ENCODE measurements around the gene ANKRD30A.
"Not testable (repeated sequence)": the region's sequence is repeated elsewhere in the genome, so short reads cannot be mapped to it uniquely, and the experiment has no call there.

The ANKRD30A gene, protein sequence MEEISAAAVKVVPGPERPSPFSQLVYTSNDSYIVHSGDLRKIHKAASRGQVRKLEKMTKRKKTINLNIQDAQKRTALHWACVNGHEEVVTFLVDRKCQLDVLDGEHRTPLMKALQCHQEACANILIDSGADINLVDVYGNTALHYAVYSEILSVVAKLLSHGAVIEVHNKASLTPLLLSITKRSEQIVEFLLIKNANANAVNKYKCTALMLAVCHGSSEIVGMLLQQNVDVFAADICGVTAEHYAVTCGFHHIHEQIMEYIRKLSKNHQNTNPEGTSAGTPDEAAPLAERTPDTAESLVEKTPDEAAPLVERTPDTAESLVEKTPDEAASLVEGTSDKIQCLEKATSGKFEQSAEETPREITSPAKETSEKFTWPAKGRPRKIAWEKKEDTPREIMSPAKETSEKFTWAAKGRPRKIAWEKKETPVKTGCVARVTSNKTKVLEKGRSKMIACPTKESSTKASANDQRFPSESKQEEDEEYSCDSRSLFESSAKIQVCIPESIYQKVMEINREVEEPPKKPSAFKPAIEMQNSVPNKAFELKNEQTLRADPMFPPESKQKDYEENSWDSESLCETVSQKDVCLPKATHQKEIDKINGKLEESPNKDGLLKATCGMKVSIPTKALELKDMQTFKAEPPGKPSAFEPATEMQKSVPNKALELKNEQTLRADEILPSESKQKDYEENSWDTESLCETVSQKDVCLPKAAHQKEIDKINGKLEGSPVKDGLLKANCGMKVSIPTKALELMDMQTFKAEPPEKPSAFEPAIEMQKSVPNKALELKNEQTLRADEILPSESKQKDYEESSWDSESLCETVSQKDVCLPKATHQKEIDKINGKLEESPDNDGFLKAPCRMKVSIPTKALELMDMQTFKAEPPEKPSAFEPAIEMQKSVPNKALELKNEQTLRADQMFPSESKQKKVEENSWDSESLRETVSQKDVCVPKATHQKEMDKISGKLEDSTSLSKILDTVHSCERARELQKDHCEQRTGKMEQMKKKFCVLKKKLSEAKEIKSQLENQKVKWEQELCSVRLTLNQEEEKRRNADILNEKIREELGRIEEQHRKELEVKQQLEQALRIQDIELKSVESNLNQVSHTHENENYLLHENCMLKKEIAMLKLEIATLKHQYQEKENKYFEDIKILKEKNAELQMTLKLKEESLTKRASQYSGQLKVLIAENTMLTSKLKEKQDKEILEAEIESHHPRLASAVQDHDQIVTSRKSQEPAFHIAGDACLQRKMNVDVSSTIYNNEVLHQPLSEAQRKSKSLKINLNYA (N-terminal part only)

DNA sequence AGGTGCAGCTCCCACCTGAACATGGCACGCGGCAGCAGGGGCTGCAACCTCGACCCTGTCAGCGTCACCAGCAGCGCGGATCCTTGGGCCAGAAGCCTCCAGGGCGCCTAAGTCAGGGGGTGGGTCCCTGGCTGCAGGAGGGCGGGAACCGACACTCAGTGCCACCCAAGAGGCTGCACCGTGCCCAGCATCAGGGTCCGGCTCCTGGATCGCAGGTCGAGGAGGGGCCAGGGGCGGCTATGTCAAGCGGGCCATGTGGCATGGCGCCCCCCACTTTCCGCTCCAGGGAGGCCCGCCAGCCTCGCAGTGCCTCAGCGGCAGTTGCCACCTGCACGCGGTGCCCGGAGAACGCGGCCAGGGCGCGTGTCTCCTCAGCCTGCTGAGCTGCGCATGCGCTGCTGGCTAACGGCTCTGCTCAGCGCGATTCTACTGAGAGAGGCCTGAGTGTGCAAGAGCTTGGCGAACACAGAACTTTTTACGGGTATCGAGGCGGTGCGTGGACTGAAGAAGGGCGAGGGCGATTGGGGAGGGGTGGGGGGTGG is at the start of gene ANKRD30A:
Gene ANKRD30A (plus strand): TSS at position 408 of the 542 bp plus-strand sequence. CDS start 190 bp downstream, outside the sequence.
- Mint-ChIP-seq H3K36me3 (no peaks in the 10 kb centered on the region), H3K27ac (no peak within 1 kb of the TSS), H3K4me1 (no peaks in the 10 kb centered on the region), H3K9me3 (peaks cover 4% of the 10 kb centered on the region), H3K4me3 (no peak within 1 kb of the TSS)
- ATAC-seq (no peak), DNase-seq (ENCODE audit: low spot score in 2 of 2) (no peak)

DNA sequence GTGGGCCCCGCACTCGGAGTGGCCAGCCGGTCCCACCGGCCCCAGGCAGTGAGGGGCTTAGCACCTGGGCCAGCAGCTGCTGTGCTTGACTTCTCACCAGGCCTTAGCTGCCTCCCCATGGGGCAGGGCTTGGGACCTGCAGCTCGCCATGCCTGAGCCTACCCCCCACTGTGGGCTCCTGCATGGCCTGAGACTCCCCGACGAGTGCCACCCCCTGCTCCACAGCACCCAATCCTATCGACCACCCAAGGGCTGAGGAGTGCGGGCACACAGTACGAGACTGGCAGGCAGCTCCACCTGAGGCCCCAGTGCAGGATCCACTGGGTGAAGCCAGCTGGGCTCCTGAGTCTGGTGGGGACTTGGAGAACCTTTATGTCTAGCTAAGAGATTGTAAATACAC is 49.3 kb upstream of the ANKRD30A start:
- not testable (repeated sequence) for H3K4me3 Mint-ChIP-seq; H3K4me1 Mint-ChIP-seq; H3K36me3 Mint-ChIP-seq; DNase-seq (ENCODE audit: low spot score in 2 of 2); ATAC-seq; H3K27ac Mint-ChIP-seq
- H3K9me3 Mint-ChIP-seq, result peaks cover 10% of the 10 kb centered on the region

DNA sequence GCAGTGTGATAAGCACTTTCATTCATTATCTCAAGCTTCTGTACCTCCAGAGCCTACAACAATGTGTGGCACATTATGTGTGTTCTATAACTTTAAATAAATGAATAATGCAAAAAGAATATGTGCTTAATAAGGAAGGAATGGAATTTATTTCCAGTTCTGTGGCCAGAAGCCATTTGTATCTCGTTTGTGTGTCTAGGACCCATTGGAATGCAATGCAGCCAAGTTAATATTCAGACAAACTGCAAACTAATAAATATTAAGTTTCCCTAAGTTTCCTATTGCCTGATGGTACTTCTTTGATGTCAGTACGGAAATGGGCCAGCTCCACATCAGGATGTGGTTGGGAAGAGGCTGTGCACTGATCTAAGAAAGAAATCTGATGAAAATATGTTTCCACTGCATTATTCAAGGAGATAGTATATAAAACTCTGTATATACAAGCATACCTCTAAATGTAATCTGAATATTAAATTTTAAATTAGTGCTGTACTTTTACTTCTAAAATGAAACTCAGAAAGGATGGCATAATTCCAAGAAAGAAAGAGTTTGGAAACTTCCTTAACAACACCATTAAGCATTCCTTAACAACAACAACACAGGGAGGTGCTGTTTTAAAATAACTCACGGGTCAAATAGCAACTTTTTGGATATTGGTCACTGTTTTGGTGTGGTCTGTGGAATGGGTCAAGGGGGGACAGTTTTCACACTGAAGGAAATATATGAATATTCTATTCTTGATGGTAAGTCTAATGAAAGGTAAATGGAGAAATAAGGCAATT is 29.4 kb upstream of the ANKRD30A start:
- Mint-ChIP-seq H3K4me1 (no peaks in the 10 kb centered on the region), H3K36me3 (no peaks in the 10 kb centered on the region), H3K4me3 (no peak overlapping the region), H3K27ac (no peak overlapping the region), H3K9me3 (peaks cover 18% of the 10 kb centered on the region)
- DNase-seq (ENCODE audit: low spot score in 2 of 2) (no peak), ATAC-seq (no peak)

DNA sequence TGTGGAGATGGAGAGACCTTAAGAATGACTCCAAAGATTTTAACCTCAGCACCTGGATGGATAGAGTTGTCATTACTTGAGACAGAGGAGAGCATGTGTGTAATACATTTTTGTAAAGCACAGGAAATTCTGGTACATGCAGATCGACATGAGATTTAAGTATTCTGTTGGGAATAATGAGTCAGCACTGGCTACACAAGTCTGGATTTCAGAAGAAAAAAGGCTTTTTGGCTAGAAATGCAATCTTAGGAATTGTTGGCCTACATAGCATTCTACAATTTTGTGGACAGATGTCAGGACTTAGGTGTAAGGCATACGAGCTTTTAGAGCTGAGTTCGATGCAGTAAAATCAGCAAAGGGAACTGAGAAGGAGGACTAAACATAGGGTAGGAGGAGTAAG is 24.1 kb upstream of the ANKRD30A start:
- DNase-seq (ENCODE audit: low spot score in 2 of 2), result no peak
- Mint-ChIP-seq H3K27ac (no peak overlapping the region), H3K4me1 (no peaks in the 10 kb centered on the region), H3K36me3 (no peaks in the 10 kb centered on the region), H3K4me3 (no peak overlapping the region), H3K9me3 (peaks cover 27% of the 10 kb centered on the region)
- ATAC-seq, result no peak

DNA sequence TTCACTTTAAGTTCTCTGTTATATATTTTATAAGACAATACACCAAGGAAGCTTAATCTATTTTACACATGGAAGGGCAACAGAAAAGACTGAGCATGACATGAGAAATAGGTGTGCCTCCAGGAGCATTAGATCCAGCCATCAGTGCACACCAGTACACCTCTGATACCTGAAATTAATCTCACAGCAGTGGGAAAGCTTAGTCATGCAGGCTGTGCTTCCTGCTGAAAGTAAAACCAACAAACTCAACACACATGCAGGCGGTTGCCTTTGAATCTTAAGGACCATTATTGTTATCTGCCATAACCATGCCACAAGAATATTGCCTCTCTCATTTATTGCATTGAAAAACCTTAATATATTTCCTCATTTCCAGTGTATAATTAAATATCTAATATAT is 16.4 kb upstream of the ANKRD30A start:
- no peak overlapping the region for H3K4me3 Mint-ChIP-seq
- H3K36me3 Mint-ChIP-seq, result no peaks in the 10 kb centered on the region
- H3K4me1 Mint-ChIP-seq, result no peaks in the 10 kb centered on the region
- DNase-seq (ENCODE audit: low spot score in 2 of 2) (no peak), ATAC-seq (no peak)
- H3K9me3 Mint-ChIP-seq, result peaks cover 32% of the 10 kb centered on the region
- no peak overlapping the region for H3K27ac Mint-ChIP-seq

DNA sequence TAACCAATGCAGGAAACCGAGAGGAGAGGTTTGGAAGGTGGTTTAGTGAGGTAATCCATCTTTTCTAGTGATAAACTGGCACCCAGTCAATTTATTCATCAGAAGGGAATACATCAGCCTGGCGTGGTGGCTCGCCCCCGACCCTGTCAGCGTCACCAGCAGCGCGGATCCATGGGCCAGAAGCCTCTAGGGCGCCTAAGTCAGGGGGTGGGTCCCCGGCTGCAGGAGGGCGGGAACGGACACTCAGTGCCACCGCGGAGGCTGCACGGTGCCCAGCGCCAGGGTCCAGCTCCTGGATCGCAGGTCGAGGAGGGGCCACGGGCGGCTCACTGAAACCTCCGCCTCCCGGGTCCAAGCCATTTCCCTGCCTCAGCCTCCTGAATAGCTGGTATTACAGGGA is 866 bp upstream of the ANKRD30A start:
- no peak for ATAC-seq
- DNase-seq (ENCODE audit: low spot score in 2 of 2), result no peak
- Mint-ChIP-seq H3K36me3 (no peaks in the 10 kb centered on the region), H3K9me3 (peaks cover 5% of the 10 kb centered on the region), H3K4me1 (no peaks in the 10 kb centered on the region), H3K4me3 (no peak overlapping the region), H3K27ac (no peak overlapping the region)

DNA sequence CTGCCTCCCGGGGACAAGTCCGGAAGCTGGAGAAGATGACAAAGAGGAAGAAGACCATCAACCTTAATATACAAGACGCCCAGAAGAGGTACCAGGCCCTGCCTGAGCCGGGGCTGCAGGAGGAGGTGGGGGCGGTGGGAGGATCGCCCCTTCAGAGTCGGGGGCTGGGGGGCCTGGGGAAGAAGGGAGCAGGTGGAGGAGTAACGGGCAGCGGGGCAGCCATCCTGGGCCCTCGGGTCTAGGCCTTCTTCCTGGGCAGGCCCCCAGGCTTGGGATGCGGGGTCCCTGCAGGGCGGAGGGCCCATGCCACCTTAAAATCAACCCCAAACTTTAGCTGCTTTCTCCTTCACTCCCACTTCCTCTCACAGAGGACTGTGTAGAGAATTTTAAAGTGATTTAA is 523 bp downstream of the ANKRD30A start:
- no peaks in the 10 kb centered on the region for H3K36me3 Mint-ChIP-seq
- no peak for ATAC-seq
- H3K4me1 Mint-ChIP-seq, result no peaks in the 10 kb centered on the region
- no peak overlapping the region for H3K27ac Mint-ChIP-seq
- peaks cover 4% of the 10 kb centered on the region for H3K9me3 Mint-ChIP-seq
- no peak for DNase-seq (ENCODE audit: low spot score in 2 of 2)
- H3K4me3 Mint-ChIP-seq, result no peak overlapping the region

DNA sequence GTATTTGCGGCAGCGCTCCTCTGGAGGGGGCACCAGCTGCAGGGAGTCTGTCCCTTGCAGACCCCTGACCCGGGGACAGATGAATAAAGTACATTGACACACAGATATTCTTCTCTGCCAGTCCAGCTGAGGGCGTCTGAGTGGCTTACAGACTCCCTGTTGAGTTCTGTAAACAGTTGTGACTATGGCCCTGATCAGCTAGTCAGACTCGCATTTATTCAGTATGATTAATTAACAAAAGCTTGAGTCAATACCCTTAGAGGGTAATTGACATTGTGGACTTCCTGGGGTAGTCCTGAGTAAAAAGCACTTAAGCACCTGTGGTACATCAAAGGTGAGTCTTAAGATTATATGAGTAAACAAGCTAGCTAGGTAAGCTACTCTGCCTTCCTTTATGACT is 21.0 kb downstream of the ANKRD30A start:
- Mint-ChIP-seq H3K4me1 (no peaks in the 10 kb centered on the region), H3K27ac (no peak overlapping the region), H3K9me3 (peaks cover 14% of the 10 kb centered on the region), H3K4me3 (no peak overlapping the region), H3K36me3 (no peaks in the 10 kb centered on the region)
- no peak for DNase-seq (ENCODE audit: low spot score in 2 of 2)
- ATAC-seq, result no peak

DNA sequence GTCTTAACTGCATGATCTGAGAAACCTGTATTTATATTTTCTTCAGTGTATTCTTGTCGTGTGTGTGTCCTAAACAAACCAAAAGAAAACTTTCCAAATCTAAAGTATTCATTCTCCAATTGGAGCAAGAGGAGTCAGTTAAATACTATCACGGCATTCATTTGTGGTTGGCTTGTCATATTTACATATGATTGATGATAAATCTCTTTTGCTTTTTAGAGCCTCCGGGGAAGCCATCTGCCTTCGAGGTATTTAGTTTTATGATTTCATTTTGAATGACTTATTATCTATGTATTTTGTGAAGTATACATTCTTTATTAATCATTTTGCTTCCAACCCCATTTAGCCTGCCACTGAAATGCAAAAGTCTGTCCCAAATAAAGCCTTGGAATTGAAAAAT is 37.0 kb downstream of the ANKRD30A start:
- ATAC-seq, H3K9me3 Mint-ChIP-seq, H3K4me3 Mint-ChIP-seq: not testable (repeated sequence)

DNA sequence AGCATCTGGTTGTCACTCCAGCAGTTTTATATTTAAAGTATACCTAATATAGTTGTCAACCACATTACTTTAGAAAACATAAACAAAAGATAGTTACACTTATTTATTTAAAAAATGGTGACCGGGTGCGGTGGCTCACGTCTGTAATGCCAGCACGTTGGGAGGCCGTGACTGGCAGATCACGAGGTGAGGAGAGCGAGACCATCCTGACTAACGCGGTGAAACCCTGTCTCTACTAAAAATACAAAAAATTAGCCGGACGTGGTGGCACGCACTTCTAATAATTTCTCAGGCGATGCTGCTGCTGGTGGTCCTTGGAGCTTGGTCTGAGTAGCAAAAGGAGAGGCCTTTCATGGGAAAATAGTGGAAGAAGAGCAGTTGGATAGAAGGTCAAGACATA is 46.5 kb downstream of the ANKRD30A start:
- not testable (repeated sequence) for DNase-seq (ENCODE audit: low spot score in 2 of 2); H3K4me3 Mint-ChIP-seq; H3K27ac Mint-ChIP-seq; H3K4me1 Mint-ChIP-seq; H3K36me3 Mint-ChIP-seq; H3K9me3 Mint-ChIP-seq; ATAC-seq

More for the DNA sequence above, 37.0 kb downstream of the ANKRD30A start:
- not testable (repeated sequence) for H3K27ac Mint-ChIP-seq; H3K36me3 Mint-ChIP-seq; H3K4me1 Mint-ChIP-seq; DNase-seq (ENCODE audit: low spot score in 2 of 2)

DNA sequence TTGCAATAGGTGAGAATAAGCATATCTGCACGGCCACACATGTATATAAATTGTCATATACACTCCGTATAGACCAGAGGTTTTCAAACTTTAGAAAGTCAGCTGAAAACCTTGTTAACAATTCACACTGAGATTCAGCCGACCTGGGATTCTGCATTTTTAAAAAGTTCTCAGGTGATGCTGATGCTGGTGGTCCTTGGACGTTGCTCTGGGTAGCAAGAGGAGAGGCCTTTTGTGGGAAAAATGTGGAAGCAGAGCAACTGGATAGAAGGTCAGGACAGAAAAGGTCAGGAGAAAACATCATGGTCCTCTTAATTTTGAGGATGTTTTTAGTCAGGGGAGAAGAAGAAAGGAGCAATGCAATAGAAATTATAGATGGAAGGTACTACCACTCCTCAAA is 52.9 kb downstream of the ANKRD30A start:
- not testable (repeated sequence) for H3K4me1 Mint-ChIP-seq; H3K9me3 Mint-ChIP-seq; H3K27ac Mint-ChIP-seq; H3K36me3 Mint-ChIP-seq; DNase-seq (ENCODE audit: low spot score in 2 of 2); H3K4me3 Mint-ChIP-seq; ATAC-seq

DNA sequence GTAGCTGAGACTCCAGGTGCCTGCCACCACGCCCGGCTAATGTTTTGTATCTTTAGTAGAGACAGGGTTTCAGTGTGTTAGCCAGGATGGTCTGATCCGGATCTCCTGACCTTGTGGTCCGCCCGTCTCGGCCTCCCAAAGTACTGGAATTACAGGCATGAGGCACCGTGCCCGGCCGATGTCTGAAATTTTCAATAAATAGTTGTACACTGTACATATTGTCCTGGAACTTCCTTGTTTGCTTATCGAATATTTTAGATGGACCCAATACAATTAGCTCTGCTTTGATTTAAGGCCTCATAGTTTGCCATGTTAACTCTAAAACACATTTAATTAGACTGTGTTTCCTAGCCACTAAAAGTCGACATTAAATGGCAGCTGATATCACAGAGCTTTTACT is 57.3 kb downstream of the ANKRD30A start:
- not testable (repeated sequence) for DNase-seq (ENCODE audit: low spot score in 2 of 2); H3K27ac Mint-ChIP-seq; H3K9me3 Mint-ChIP-seq; H3K4me1 Mint-ChIP-seq; H3K4me3 Mint-ChIP-seq; ATAC-seq; H3K36me3 Mint-ChIP-seq

DNA sequence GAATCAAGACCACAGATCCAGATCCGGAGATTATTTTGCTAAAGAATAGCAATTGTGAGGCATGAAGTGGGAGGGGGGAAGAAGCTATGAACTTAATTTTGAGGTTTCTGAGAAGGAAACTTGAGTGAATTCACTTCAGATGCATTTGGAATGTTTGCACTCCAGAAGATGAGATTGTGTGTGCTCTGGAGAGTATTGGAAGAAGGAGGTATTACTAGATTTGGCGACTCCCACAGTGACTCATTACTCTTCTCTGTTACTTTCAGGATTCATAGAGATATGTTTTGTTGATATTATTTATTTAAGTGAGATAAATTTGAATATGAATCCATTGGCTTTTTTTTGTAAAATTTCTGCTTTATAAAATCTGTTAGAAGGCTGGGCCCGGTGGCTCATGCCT is 80.7 kb downstream of the ANKRD30A start:
- ATAC-seq (no peak), DNase-seq (ENCODE audit: low spot score in 2 of 2) (no peak)
- H3K9me3 Mint-ChIP-seq, result peaks cover 22% of the 10 kb centered on the region
- no peaks in the 10 kb centered on the region for H3K4me1 Mint-ChIP-seq
- no peak overlapping the region for H3K4me3 Mint-ChIP-seq
- H3K36me3 Mint-ChIP-seq, result no peaks in the 10 kb centered on the region
- no peak overlapping the region for H3K27ac Mint-ChIP-seq

DNA sequence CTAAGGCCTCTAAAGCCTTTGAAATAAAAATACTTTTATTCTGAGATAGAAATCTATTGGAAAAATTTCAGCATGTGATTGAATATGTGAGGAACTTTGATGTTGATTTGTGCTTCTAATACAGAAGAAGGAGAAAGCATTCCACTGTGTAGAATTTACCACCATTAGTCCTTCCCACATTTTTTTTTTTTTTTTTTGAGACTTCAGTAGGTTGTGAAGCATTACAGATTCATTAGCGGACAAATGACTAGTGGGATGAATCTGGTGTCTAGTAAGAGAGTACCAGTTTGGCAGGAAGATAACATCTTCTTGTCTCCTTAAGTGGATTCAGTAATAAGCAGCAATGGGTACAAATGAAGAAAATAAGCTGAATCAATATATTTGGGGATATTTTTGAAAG is 95.5 kb downstream of the ANKRD30A start:
- Mint-ChIP-seq H3K4me1 (no peaks in the 10 kb centered on the region), H3K4me3 (no peak overlapping the region), H3K27ac (no peak overlapping the region), H3K36me3 (no peaks in the 10 kb centered on the region), H3K9me3 (peaks cover 15% of the 10 kb centered on the region)
- DNase-seq (ENCODE audit: low spot score in 2 of 2) (no peak), ATAC-seq (no peak)

Data from stimulated activated effector memory CD8-positive, alpha-beta T cell treated with anti-CD3 and anti-CD28 coated beads, Interleukin-12 subunit alpha, Interleukin-12 subunit beta, amount 100 ng/mL, for 72 hours (primary cell).